Measurements from ENCODE around the gene CD96. TPM values are rescaled to one million over a fixed set of nuclear protein-coding genes. Genes with fewer than 3 reads are reported as not detected.
"Not testable (repeated sequence)": the region's sequence is repeated elsewhere in the genome, so short reads cannot be mapped to it uniquely, and the experiment has no call there.

CD96 gene
- total RNA-seq, 1 donor from 2014 or later: 0.35 TPM

DNA sequence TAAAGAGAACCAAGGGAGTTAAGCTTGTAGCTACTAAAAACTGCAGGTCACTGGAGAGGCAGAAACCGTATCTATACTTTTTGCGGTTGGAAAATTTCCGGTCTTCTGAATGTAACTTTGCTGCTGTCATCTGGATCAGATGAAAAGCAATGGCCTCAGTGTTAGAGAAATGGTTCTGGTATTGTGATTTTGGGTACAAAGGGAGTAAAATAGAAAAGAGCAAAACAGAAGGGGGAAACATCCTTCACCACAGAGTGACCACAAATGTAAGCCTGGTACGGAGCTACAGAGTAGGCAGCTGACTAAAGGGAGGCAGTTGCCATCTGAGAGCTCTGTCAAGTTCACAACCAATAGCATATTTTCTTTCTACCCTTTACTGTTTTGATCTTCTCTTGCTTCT is 5.6 kb downstream of the CD96 start:
- ATAC-seq (no peak), DNase-seq (ENCODE audit: missing footprints) (no peak)
- intact Hi-C loops (cut with DNase I): no loop called here

DNA sequence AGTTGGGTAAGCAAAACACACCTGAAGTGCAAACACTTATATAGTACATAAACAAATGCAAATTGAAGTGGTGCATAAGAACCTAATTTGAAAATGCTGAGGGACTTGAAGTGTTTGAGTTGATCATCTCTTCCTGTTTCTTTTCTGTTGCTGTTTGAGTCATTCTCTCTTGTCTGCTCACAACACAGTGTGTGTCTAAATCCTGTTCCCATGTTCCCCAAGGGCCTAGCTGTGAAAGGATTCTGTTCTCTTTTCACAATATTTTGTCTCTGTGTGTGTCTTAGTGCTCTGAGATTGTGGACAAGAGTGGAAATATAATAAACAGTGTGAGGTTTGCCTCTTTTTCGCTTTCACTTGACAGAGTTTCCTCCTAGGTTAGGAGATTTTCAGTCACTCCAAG is 6.1 kb downstream of the CD96 start:
- no peak for ATAC-seq
- no peak for DNase-seq (ENCODE audit: missing footprints)
- intact Hi-C loops (cut with DNase I): no loop called here

DNA sequence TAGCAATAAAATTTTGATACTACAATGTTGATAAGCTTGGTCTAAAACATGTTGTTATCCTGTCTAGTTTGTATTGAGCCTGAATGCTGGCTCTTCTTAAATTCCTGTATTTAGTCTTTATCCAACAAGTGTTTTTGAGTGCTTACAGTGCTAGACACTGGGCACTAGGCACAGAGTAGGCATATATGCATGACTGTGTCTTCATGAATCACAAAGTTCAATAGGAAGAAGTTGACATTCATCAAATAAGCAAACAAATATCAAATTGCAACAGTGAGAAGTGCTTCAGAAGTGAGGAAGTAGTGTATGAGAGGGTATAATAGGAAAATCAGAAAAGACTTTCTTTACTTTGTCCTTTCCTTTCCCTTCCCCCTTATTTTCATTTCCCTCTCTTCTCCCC is 6.8 kb downstream of the CD96 start:
- ATAC-seq: no peak
- intact Hi-C loops (cut with DNase I): no loop called here
- no peak for DNase-seq (ENCODE audit: missing footprints)

DNA sequence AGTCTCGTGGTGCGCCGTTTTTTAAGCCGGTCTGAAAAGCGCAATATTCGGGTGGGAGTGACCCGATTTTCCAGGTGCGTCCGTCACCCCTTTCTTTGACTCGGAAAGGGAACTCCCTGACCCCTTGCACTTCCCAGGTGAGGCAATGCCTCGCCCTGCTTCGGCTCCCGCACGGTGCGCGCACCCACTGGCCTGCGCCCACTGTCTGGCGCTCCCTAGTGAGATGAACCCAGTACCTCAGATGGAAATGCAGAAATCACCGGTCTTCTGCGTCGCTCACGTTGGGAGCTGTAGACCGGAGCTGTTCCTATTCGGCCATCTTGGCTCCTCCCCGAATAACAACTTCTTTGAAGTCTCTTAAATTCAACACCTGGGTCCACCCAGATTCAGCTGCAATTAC is 19.9 kb downstream of the CD96 start:
- intact Hi-C loops (cut with DNase I); DNase-seq (ENCODE audit: missing footprints); ATAC-seq: not testable (repeated sequence)

DNA sequence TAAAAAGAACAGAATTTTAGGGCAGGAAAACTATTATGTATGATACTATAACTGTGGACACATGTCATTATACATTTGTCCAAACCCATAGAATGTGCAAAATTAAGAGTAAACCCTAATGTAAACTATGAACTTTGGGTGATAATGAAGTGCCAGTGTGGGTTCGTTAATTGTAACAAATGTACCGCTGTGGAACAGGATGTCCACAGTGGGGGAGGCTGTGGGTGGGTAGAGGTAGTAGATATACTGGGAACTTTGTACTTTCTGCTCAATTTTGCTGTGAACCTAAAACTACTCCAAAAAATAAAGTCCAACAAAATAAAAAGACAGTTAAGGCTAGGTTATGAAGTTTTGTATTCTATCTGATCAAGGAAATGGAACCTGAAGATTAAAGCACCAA is 24.8 kb downstream of the CD96 start:
- DNase-seq (ENCODE audit: missing footprints): no peak
- intact Hi-C loops (cut with DNase I): no loop called here
- ATAC-seq: no peak

DNA sequence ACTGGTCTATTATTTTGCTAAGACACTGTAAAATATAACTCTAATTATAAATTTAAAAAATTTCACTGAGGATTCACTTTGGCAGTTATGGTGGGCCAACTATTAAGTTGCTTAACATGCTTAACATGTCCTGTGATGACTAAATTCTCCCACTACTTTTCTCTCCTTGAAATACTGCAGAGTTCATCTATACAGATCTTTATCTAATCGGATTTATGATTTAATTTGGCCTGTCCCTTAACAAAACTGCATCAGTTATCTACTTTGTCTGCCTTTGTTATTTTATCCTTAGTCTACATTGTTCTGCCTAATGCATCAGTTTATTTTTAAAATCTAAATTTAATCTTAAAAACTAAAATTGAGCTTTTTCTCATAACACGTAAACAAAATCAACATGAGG is 26.4 kb downstream of the CD96 start:
- no peak for ATAC-seq
- intact Hi-C loops (cut with DNase I): no loop called here
- no peak for DNase-seq (ENCODE audit: missing footprints)

DNA sequence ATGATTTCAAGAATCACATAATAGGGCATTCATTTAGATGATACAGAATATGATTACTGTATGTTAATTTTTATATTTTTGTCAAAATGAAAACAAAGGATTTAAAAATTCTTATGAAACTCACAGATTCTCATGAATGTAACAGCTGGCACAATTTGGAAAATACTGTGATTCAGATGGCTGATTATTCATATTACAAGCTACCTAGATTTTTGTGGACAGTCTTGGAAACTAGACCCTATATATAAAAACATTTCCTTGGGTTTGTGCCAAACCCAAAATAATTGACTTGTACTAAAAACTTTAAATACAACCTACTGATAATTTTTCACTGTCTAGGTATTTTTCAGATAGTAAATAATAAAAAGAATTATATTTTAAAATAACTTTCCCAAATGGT is 26.9 kb downstream of the CD96 start:
- intact Hi-C loops (cut with DNase I): no loop called here
- DNase-seq (ENCODE audit: missing footprints): no peak
- no peak for ATAC-seq

DNA sequence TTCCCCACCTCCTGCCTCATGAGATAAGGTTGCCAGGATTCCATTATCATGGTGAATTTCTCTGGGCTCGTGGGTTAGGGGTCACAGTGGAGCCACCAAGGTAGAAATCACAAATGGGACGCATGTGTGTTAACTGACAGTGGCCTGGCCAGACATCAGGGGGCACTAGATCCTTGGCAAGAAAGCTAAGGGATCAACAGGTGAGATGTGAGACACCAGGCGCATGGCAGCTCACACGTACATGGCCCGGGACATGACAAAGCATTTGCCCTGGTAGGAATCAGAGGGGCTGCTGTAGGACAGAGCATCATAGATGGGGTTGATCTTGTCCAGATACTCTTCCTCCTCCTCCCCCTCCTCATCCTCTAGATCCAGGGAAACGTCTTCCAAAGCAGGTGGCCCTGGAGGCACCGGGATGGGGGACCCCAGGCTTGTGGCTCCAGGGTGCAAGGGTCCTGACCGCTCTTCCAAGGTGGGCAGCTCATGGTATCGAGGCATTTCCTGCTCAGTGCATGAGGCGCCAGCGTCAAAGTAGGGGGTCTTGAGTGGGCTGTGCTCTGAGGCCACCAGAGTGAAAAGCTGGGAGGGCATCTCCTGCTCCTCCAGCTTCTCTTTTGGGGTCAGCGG is 28.5 kb downstream of the CD96 start:
- intact Hi-C loops (cut with DNase I): loop anchor here (10.0 kb wide), 1 partner anchor 944 kb away; no protein-coding TSS in a partner anchor
- no peak for ATAC-seq
- no peak for DNase-seq (ENCODE audit: missing footprints)

DNA sequence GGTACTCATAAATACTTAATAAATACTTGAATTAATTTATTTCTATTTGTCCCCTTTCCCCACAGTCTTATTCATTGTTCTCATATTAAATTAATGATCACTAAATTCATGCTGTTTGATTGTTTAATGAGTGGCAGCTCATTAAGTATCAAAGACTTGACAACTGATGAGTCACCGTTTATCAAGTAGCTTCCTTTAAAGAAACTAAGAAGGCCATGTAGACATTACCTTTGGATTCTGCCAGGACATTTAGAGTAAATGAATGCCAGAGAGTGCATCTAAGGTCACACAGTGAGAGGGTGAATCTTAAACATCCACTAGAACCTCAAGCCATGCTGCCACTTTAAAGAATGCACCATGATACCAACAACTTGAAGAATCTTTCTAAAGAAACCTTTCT is 29.3 kb downstream of the CD96 start:
- ATAC-seq: no peak
- intact Hi-C loops (cut with DNase I): loop anchor here (10.0 kb wide), 1 partner anchor 944 kb away; no protein-coding TSS in a partner anchor
- DNase-seq (ENCODE audit: missing footprints): no peak

DNA sequence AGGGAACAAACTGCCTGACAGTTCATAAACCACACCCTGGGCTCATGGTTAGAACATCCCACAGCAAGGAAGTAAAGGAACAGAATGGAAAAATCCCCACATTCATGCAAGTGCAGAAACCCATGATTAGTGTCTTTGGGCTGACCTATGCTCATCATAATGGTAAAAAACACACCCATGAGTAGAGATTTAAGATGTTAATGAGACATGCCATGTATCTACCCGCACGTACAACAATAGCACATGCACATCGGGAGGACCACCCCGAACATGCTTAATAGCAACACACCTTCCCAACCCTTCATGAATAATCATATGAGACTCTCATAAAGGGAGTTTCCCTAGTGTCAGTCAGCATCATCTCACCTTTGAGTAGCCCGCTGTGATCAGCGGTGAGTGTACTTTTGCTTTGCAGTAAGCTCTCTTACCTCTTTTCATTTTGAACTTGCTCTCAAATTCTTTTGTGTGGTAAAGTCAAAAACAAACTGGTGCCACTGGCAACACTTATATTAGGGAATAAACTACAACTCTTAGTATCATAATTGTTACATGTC is 30.0 kb downstream of the CD96 start:
- ATAC-seq: no peak
- intact Hi-C loops (cut with DNase I): loop anchor here (10.0 kb wide), 1 partner anchor 943 kb away; no protein-coding TSS in a partner anchor
- DNase-seq (ENCODE audit: missing footprints): no peak

DNA sequence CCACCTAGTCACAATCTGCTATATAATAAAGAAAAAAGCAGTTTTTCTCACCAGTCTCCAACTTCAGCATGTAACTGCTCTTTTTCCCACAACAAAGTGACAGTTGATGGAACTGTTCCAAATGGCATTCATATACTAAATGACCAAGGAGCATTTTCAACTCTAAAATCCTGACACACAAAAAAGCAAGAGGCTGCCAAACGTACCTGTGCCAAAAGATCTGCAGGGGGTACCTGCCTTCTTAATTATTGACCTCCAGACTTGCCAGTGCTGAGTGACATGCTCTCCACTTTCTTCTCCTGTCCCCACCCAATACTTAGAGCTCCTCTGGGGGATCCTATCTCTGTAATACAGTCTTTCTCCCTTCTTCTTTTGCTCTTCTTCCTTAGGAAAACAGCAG is 35.1 kb downstream of the CD96 start:
- DNase-seq (ENCODE audit: missing footprints) (no peak), ATAC-seq (no peak)
- intact Hi-C loops (cut with DNase I): loop anchor here (10.0 kb wide), 1 partner anchor 938 kb away; no protein-coding TSS in a partner anchor

DNA sequence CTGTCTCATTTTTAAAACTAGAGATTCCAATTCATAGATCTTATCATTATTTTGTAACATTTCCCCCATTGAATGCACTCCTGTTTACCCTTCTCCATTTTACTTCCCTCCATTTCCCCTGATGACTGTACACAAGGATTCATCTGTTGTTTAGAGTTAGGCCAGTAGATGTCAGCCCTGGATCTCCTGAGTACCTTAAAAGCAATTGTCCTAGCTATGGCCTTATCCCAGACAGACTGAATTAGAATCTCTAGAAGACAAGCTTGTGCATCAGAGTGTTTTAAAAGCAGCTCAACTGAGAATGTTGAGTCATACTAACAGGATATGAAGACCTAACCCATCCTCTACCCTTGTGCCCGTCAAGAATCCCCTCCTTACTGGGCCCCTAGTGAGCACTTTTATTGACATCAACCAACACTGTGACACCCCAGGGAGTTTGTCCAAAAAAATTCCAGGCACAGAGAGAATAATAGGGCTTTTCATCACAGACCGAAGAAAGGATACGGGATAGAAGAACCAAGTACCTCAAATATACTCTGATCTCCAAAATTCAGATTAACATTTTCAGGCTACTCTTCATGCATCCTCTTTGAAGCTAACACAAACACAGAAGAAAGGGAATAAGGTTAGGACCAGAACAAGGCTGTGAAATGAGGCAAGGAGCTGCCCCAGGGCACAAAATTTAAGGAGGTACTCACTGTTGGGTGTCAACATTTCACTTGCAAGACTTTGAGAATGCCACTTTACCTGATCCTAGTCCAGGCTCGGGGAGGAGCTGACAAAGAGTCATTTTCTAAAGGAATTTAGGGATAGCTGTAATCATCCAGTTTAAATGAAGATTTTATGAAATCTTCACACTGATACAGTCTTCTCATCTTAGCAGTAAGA is 36.0 kb downstream of the CD96 start:
- ATAC-seq (no peak), DNase-seq (ENCODE audit: missing footprints) (no peak)

DNA sequence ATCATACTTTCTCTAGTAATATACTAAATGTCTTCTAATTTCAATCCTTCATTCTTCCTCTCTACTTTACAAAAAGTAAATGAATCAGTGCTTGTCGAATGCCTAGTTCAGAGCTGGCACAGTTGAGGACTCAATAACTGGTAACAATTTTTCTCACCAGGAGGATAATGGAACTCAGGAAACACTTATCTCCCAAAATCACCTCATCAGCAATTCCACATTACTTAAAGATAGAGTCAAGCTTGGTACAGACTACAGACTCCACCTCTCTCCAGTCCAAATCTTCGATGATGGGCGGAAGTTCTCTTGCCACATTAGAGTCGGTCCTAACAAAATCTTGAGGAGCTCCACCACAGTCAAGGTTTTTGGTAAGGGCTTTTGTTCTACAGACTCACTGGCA is 36.9 kb downstream of the CD96 start:
- DNase-seq (ENCODE audit: missing footprints) (no peak), ATAC-seq (no peak)
- intact Hi-C loops (cut with DNase I): loop anchor here (10.0 kb wide), 1 partner anchor 936 kb away; no protein-coding TSS in a partner anchor

More for the DNA sequence above, 36.0 kb downstream of the CD96 start:
- intact Hi-C loops (cut with DNase I): loop anchor here (10.0 kb wide), 1 partner anchor 937 kb away; no protein-coding TSS in a partner anchor

DNA sequence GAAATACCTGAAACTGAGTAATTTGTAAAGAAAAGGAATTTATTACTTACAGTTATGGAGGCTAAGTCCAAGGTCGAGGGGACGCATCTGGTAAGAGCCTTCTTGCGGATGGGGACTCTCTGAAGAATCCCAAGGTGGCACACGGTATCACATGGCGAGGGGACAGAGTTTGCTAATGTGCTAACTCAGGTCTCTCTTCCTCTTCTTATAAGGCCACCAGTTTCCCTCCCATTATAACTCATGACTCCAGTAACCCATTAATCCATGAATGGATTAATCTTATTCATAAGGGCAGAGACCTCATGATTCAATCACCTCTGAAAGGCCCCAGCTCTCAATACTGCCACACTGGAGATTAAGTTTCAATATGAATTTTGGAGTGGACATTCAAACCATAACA is 37.5 kb downstream of the CD96 start:
- DNase-seq (ENCODE audit: missing footprints): no peak
- intact Hi-C loops (cut with DNase I): loop anchor here (10.0 kb wide), 1 partner anchor 935 kb away; no protein-coding TSS in a partner anchor
- no peak for ATAC-seq

DNA sequence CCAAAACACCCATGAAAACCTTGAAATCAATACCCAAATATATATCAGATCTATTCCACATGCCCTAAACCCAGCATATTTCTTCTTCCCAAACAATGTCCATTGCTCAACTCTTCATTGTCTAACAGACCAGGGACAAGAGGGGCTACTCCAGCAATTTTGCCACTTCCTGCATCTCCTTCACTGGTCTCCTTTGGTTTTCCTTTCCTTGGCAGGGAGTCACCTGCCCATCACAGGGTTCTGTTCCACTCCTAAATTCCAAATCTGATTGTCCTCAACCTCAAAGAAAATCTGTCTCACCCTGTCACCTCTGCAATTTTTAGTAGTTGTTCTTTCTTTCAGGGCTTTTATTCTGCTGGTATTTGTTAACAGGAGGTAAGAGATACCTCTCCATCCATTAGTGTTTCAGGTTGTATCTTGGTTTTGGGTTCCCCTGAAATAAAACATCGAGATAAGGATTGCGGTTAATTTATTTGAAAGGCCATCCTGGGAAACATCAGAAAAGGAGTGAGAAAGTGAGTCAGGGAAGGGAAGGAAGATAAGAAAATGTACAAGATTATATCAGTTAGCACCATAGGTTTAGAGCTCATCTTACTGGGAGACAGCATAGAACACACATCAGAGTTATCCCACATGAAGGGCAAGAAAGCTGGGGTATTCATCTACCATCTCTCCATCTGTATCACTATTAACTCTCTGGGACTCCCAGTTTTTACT is 39.6 kb downstream of the CD96 start:
- intact Hi-C loops (cut with DNase I): no loop called here
- ATAC-seq (no peak), DNase-seq (ENCODE audit: missing footprints) (no peak)

DNA sequence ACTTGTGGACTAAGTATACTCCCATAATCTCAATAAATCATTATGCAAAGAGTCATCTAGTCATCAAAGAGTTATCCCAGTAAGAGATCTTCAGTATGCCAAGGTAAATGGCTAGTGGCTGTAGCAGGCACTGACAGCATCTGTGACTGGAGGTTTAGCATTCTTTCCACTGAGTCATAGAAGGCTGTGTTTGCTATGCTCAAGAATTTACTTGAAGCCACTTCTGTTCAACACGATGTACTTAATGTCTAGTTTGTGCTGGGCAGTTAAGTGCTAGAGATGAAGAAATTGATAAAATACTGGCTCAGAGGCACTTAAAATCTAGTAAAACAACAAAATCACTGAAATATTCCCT is 40.1 kb downstream of the CD96 start:
- ATAC-seq: no peak
- DNase-seq (ENCODE audit: missing footprints): no peak
- intact Hi-C loops (cut with DNase I): no loop called here

DNA sequence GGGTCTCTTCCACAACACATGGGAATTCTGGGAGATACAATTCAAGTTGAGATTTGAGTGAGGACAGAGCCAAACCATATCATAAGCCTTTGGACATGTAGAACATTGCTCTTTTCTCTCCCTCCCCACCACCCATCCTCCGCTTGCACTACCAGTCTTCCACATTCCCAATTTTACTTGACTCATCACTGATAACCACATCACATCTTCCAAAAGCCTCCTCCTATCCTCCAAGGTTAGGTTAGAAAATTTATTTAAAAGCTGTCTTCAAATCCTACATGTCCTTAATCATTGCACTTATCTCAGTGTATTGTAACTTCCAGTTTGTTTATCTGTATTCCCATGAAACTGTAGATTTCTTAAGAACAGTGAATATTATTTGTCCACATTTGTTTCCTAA is 42.7 kb downstream of the CD96 start:
- intact Hi-C loops (cut with DNase I): no loop called here
- DNase-seq (ENCODE audit: missing footprints) (no peak), ATAC-seq (no peak)

DNA sequence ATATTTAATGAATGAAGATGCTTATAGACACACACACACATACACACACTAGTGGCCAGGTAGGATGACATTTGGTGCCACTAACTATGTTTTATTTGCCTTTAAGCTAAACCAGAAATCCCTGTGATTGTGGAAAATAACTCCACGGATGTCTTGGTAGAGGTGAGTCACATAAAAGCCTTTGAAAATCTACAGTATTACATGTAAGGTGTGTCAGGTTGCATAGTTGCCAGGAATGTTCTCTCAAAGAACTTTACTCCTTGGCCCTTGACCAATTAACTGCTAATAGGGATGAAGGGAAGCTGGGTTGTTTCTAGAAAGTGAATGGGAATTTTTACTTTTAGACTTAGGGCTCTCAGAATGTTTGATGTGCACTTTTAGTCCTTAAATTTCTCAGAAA is 43.2 kb downstream of the CD96 start:
- intact Hi-C loops (cut with DNase I): no loop called here
- ATAC-seq (no peak), DNase-seq (ENCODE audit: missing footprints) (no peak)

DNA sequence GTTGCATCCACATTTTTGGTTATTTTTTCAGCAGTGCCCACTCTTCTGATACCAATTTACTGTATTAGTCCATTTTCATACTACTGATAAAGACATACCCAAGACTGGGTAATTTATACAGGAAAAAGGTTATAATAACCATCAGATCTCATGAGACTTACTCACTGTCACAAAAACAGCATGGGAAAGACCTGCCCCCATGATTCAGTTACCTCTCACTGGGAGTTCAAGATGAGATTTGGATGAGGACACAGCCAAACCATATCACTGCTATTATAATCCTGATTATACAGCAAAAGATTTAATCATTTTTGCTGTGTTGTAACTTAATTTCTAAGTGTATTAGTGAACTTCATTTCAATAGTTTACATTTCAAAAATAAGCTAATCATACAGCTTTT is 46.5 kb downstream of the CD96 start:
- intact Hi-C loops (cut with DNase I): no loop called here
- ATAC-seq (no peak), DNase-seq (ENCODE audit: missing footprints) (no peak)
